Suprapubic skin (tissue), 4 donors: ENCODE data around the gene THEM4.
"Not testable (repeated sequence)": the region's sequence is repeated elsewhere in the genome, so short reads cannot be mapped to it uniquely, and the experiment has no call there.

ENCODE experiments used
- EP300 ChIP-seq: sonication (generic); formaldehyde crosslinking; IDR thresholded peaks from one replicate; pipeline ENCODE4 v1.6.1; 2017; ENCODE audit warnings: antibody characterized with exemption
- POLR2A ChIP-seq, 2 donors: fragments of 450-650 bp; IDR thresholded peaks; one replicate each; pipeline ENCODE4 v1.6.1; 2017; ENCODE audit warnings: antibody characterized with exemption in 2 of 2, mild to moderate bottlenecking in 2 of 2, moderate library complexity in 2 of 2
- POLR2AphosphoS5 ChIP-seq, 3 donors: sonication (generic); formaldehyde crosslinking; IDR thresholded peaks; one replicate each; pipeline ENCODE4 v1.6.1; 2017; ENCODE audit warnings: antibody characterized with exemption in 3 of 3
- TF ChIP-seq, protein P1 (sequence below), 2 donors: fragments of 200-600 bp in 1 of 2; fragments of 450-650 bp in 1 of 2; sonication (generic) in 1 of 2; IDR thresholded peaks; one replicate each; pipeline ENCODE4 v1.5.1; 2016 to 2019; ENCODE audit warnings: antibody characterized with exemption in 2 of 2, mild to moderate bottlenecking in 1 of 2, moderate library complexity in 1 of 2

DNA sequence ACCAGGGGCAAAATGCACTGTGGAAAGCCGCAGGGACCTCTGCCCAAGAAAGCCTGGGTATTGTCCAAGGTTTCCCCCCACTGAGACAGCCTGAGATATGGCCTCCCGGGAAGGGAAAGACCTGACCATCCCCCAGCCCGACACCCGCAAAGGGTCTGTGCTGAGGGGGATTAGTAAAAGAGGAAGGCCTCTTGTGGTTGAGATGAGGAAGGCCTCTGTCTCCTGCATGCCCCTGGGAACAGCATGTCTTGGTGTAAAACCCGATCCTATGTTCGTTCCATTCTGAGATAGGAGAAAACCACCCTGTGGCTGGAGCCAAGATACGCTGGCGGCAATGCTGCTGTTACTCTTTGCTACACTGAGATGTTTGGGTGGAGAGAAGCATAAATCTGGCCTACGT is 36.5 kb downstream of the THEM4 start:
- TF ChIP-seq, protein P1, sequence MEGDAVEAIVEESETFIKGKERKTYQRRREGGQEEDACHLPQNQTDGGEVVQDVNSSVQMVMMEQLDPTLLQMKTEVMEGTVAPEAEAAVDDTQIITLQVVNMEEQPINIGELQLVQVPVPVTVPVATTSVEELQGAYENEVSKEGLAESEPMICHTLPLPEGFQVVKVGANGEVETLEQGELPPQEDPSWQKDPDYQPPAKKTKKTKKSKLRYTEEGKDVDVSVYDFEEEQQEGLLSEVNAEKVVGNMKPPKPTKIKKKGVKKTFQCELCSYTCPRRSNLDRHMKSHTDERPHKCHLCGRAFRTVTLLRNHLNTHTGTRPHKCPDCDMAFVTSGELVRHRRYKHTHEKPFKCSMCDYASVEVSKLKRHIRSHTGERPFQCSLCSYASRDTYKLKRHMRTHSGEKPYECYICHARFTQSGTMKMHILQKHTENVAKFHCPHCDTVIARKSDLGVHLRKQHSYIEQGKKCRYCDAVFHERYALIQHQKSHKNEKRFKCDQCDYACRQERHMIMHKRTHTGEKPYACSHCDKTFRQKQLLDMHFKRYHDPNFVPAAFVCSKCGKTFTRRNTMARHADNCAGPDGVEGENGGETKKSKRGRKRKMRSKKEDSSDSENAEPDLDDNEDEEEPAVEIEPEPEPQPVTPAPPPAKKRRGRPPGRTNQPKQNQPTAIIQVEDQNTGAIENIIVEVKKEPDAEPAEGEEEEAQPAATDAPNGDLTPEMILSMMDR (IDR thresholded peaks at IDR 0.05) = not testable (repeated sequence)
- not testable (repeated sequence) for TF ChIP-seq EP300; POLR2A (IDR thresholded peaks at IDR 0.05); POLR2AphosphoS5 (IDR thresholded peaks at IDR 0.05)
